Measurements from ENCODE around the gene MCCC1. TPM values are rescaled to one million over a fixed set of nuclear protein-coding genes. Genes with fewer than 3 reads are reported as not detected.
"Not testable (repeated sequence)": the region's sequence is repeated elsewhere in the genome, so short reads cannot be mapped to it uniquely, and the experiment has no call there.

Gene MCCC1
- total RNA-seq, 1 donor from 2014 or later: 30.1 TPM

GRCh38 chr3:183044547-183045229, 54.6 kb downstream of the MCCC1 start:
- DNase-seq: no peak

- no peak for DNase-seq
These were observed 60.5 kb downstream of the MCCC1 start for GRCh38 chr3:183038757-183039156.

- DNase-seq: no peak
These were observed 61.1 kb downstream of the MCCC1 start for GRCh38 chr3:183038221-183038620.

GRCh38 chr3:183033746-183034145, 65.5 kb downstream of the MCCC1 start:
- DNase-seq: no peak

- no peak for DNase-seq
These were observed 66.3 kb downstream of the MCCC1 start for GRCh38 chr3:183032880-183033555.

- no peak for DNase-seq
These were observed 67.5 kb downstream of the MCCC1 start for GRCh38 chr3:183031826-183032225.

- no peak for DNase-seq
These were observed 70.9 kb downstream of the MCCC1 start for GRCh38 chr3:183028416-183028815.

- DNase-seq: no peak
These were observed 72.0 kb downstream of the MCCC1 start for GRCh38 chr3:183027276-183027675.

GRCh38 chr3:183022936-183023516, 76.3 kb downstream of the MCCC1 start:
- DNase-seq: no peak

- DNase-seq: no peak
These were observed 80.7 kb downstream of the MCCC1 start for GRCh38 chr3:183018421-183019192.

GRCh38 chr3:183015185-183015584, 84.1 kb downstream of the MCCC1 start:
- no peak for DNase-seq

GRCh38 chr3:183013856-183014255, 85.4 kb downstream of the MCCC1 start:
- no peak for DNase-seq

- DNase-seq: no peak
These were observed 86.2 kb downstream of the MCCC1 start for GRCh38 chr3:183013074-183013473.

- DNase-seq: no peak
These were observed 90.5 kb downstream of the MCCC1 start for GRCh38 chr3:183008800-183009199.

- DNase-seq: no peak
These were observed 91.0 kb downstream of the MCCC1 start for GRCh38 chr3:183008303-183008702.

GRCh38 chr3:183006396-183007002, 92.8 kb downstream of the MCCC1 start:
- no peak for DNase-seq

- DNase-seq: no peak
These were observed 99.5 kb downstream of the MCCC1 start for GRCh38 chr3:182999767-183000166.

GRCh38 chr3:182993486-182994201, 105.7 kb downstream of the MCCC1 start:
- not testable (repeated sequence) for DNase-seq

- DNase-seq: peak; percentile 14
These were observed 109.7 kb downstream of the MCCC1 start for GRCh38 chr3:182989566-182989965.

- DNase-seq: no peak
These were observed 113.3 kb downstream of the MCCC1 start for GRCh38 chr3:182986021-182986420.

GRCh38 chr3:182983876-182984275, 115.4 kb downstream of the MCCC1 start:
- DNase-seq: no peak

- DNase-seq: no peak
These were observed 118.3 kb downstream of the MCCC1 start for GRCh38 chr3:182981038-182981380.
